Measurements from ENCODE around the gene NCKAP1.
"Not testable (repeated sequence)": the region's sequence is repeated elsewhere in the genome, so short reads cannot be mapped to it uniquely, and the experiment has no call there.

The NCKAP1 gene, protein sequence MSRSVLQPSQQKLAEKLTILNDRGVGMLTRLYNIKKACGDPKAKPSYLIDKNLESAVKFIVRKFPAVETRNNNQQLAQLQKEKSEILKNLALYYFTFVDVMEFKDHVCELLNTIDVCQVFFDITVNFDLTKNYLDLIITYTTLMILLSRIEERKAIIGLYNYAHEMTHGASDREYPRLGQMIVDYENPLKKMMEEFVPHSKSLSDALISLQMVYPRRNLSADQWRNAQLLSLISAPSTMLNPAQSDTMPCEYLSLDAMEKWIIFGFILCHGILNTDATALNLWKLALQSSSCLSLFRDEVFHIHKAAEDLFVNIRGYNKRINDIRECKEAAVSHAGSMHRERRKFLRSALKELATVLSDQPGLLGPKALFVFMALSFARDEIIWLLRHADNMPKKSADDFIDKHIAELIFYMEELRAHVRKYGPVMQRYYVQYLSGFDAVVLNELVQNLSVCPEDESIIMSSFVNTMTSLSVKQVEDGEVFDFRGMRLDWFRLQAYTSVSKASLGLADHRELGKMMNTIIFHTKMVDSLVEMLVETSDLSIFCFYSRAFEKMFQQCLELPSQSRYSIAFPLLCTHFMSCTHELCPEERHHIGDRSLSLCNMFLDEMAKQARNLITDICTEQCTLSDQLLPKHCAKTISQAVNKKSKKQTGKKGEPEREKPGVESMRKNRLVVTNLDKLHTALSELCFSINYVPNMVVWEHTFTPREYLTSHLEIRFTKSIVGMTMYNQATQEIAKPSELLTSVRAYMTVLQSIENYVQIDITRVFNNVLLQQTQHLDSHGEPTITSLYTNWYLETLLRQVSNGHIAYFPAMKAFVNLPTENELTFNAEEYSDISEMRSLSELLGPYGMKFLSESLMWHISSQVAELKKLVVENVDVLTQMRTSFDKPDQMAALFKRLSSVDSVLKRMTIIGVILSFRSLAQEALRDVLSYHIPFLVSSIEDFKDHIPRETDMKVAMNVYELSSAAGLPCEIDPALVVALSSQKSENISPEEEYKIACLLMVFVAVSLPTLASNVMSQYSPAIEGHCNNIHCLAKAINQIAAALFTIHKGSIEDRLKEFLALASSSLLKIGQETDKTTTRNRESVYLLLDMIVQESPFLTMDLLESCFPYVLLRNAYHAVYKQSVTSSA

GRCh38 chr2:183038341-183039300 lies at the start of gene NCKAP1:
NCKAP1 (minus strand) TSS chr2:183038457; CDS start chr2:183038099, 358 bp downstream.
- DNase-seq, result peak; percentile 52 to 62

- no peak for DNase-seq
These were observed 43.7 kb upstream of the NCKAP1 start for GRCh38 chr2:183081911-183082310.

- no peak for DNase-seq
These were observed 41.0 kb upstream of the NCKAP1 start for GRCh38 chr2:183079139-183079775.

DNA sequence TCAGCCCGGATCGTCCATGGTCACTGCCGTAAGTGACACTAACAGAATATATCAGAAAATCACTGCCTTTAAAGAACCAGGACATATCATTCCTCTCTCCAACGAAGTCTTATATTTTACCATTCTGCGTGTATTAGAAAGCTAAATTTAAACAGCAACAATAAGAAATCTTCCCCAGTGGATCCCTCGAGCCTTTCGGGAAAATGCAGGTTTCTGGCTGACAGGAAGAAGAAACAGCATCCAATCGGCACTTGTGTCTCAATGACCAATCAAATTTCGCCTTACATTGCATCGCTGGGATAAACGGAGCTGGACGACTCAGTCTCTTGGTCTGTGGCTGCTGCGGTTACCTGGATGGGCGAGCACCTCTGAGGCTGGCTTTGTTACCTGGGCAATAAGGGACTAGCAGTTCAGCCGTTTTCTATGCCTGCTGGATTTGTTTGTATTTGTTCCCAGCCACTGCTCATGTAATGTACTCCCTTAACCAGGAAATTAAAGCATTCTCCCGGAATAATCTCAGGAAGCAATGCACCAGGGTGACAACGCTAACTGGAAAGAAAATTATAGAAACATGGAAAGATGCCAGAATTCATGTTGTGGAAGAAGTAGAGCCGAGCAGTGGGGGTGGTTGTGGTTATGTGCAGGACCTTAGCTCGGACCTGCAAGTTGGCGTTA lies 40.3 kb upstream of the NCKAP1 start, which contains the start of gene DUSP19:
Gene DUSP19, plus strand, starts transcription at position 284 of the 675 bp plus-strand sequence. Its CDS starts 187 bp downstream, at position 471.
- peak; percentile 71 to 93 for DNase-seq

DNA sequence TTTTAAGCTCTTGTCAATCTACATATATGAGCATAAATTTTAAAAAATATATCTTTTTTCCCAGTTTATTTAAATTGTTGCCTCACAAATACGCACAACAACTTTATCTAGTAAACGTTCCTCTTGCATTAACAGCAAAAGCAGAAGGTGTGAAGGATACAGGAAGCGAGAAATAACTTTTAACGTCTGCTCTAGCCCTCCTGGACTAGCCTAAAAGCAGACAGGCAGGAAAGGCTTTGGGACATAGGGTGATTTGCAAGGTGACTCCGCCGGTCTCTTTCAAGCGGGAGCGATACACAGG lies 39.9 kb upstream of the NCKAP1 start:
- no peak for DNase-seq

- DNase-seq, result no peak
These were observed 33.9 kb upstream of the NCKAP1 start for GRCh38 chr2:183072177-183072576.

- DNase-seq, result no peak
These were observed 32.9 kb upstream of the NCKAP1 start for GRCh38 chr2:183070942-183071844.

DNA sequence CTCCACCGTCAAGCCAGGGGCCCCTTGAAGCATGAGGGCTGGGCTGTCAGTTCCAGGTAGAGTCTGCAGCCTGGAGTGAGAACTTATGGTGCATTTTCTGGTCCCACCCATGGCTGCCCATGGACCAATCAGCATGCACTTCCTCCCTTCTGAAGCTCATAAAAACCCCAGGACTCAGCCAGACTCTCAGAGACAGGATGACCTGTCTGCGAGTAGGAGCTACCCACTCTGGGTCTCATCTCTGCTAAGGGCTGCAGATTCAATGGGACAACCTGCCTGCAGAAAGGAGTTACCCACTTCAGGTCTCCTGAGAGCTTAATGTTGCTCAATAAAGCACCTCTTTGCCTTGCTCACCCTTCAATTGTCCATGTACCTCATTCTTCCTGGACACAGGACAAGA lies 30.9 kb upstream of the NCKAP1 start:
- DNase-seq, result no peak

- no peak for DNase-seq
These were observed 30.3 kb upstream of the NCKAP1 start for GRCh38 chr2:183068561-183068960.

- DNase-seq, result no peak
These were observed 24.8 kb upstream of the NCKAP1 start for GRCh38 chr2:183063083-183063482.

DNA sequence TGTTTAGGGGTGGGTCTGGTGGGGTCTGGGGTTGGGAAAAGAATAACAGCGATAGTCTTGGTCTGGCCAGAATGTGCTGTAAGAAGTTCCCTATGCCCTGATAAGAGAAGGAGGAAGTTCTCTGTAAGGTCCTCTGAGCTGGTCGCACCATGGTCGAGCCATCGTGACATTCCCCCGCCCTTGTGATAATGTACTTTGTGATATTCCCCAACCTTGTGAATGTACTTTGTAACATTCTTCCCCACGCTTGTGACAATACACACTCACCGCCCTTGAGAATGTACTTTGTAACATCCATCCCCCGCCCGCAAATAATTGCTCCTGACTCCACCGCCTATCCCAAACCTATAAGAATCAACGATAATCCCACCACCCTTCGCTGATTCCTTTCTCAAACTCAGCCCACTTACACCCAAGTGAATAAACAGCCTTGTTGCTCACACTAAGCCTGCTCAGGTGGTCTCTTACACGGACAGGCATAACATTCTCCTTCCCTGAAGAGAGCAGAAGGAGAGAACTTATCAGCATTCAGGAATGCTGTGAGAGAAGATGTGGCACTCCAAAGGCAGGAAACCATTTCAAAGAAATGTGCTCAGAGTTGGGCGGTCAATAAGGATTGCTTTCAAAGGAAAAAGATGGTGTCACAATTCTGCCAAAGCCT lies 22.4 kb upstream of the NCKAP1 start:
- no peak for DNase-seq

GRCh38 chr2:183059561-183059960 lies 21.3 kb upstream of the NCKAP1 start:
- DNase-seq, result no peak

DNA sequence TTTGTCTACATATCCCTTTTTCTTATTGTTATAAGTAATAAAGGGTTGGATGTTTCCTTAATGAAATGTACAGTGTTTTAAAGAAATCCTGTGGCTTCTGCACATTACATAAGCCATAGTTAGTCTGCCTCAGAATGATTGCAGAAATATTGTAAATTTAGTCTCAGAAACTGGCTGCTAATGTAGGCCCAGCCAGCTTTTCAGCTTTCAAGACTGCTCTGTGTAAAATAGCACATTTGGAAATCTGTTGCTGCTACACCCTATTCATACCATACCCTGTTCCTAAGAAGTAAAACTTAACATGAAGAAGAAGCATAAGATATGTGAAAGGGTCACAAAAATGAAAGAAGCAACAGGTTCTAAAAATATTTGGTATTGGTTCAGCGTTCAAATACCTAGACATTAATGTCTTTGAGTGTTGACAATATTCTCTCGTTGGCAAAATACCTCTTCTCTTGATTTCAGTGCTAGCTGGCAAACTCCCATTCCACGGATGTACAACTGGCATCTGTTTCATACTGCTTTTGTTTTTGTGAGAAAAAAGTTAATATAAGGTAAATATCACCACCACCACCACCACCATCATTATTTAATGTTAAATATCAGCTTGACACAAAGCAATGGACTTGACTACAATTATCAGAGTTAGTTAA lies 19.2 kb upstream of the NCKAP1 start:
- DNase-seq, result no peak

DNA sequence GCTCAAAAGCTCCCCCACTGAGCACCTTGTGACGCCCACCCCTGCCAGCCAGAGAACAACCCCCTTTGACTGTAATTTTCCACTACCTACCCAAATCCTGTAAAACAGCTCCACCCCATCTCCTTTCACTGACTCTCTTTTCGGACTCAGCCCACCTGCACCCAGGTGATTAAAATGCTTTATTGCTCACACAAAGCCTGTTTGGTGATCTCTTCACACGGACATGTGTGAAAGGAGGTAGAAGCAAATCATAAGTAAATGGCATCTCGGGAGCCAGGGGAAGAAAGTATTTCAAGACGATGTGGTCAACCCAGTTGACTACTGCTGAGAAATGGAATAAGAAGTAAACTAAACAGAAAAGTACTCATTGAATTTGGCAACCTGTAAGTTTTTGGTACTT lies 11.2 kb upstream of the NCKAP1 start:
- DNase-seq, result no peak

DNA sequence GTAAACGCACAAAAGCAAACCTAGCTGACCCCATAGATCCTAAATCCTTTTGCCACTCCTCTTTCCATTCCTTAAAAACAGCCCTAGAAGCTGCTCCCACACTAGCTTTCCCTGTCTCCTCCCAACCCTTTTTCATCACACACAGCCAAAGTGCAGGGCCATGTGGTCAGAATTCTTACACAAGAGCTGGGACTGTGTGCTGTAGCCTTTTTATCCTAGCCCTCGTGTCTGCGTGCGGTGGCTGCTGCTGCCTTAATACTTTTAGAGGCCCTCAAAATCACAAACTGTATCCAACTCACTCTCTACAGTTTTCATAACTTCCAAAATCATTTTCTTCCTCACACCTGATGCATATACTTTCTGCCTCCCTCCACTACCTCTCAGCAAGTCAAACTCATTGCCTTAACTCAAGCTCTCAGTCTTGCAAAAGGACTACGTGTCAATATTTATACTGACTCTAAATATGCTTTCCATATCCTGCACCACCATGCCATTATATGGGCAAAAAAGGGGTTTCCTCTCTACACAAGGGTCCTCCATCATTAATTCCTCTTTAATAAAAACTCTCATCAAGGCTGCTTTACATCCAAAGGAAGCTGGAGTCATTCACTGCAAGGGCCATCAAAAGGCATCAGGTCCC lies 9.3 kb upstream of the NCKAP1 start:
- DNase-seq, result not testable (repeated sequence)

- DNase-seq, result not testable (repeated sequence)
These were observed 5.3 kb upstream of the NCKAP1 start for GRCh38 chr2:183043580-183043979.

DNA sequence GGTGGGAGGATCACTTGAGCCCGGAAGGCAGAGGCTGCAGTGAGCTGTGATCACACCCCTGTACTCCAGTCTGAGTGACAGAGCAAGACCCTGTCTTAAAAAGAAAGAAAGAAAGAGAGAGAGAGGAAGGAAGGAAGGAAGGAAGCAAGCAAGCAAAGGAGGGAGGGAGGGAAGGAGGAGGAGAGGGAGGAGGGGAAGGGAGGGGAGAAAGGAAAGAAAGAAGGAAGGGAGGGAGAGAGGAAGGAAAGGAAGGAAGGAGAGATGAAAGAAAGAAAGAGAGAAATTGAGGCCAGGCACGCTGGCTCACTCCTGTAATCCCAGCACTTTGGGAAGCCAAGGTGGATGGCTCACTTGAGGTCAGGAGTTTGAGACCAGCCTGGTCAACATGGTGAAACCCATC lies 2.3 kb upstream of the NCKAP1 start:
- DNase-seq, result no peak
